ENCODE measurements around the gene DCDC2C.

Gene DCDC2C

GRCh38 chr2:3725002-3725401 is 21.6 kb downstream of the DCDC2C start:
- DNase-seq (ENCODE audit: low read depth), result no peak
- TF ChIP-seq MYC (IDR thresholded peaks at IDR 0.05; ENCODE audit: low read depth, low read length) (no peak), POLR2A (IDR thresholded peaks at IDR 0.05; ENCODE audit: extremely low read depth, insufficient read length) (no peak)
- TF ChIP-seq, protein P1, sequence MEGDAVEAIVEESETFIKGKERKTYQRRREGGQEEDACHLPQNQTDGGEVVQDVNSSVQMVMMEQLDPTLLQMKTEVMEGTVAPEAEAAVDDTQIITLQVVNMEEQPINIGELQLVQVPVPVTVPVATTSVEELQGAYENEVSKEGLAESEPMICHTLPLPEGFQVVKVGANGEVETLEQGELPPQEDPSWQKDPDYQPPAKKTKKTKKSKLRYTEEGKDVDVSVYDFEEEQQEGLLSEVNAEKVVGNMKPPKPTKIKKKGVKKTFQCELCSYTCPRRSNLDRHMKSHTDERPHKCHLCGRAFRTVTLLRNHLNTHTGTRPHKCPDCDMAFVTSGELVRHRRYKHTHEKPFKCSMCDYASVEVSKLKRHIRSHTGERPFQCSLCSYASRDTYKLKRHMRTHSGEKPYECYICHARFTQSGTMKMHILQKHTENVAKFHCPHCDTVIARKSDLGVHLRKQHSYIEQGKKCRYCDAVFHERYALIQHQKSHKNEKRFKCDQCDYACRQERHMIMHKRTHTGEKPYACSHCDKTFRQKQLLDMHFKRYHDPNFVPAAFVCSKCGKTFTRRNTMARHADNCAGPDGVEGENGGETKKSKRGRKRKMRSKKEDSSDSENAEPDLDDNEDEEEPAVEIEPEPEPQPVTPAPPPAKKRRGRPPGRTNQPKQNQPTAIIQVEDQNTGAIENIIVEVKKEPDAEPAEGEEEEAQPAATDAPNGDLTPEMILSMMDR (IDR thresholded peaks at IDR 0.05; ENCODE audit: low read depth, low read length), result no peak
- TF ChIP-seq, protein P2, sequence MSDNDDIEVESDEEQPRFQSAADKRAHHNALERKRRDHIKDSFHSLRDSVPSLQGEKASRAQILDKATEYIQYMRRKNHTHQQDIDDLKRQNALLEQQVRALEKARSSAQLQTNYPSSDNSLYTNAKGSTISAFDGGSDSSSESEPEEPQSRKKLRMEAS (IDR thresholded peaks at IDR 0.05; ENCODE audit: low read depth, low read length), result no peak
- no peak overlapping the region for H3K4me3 ChIP-seq (ENCODE audit: low read depth, low read length)

DNA sequence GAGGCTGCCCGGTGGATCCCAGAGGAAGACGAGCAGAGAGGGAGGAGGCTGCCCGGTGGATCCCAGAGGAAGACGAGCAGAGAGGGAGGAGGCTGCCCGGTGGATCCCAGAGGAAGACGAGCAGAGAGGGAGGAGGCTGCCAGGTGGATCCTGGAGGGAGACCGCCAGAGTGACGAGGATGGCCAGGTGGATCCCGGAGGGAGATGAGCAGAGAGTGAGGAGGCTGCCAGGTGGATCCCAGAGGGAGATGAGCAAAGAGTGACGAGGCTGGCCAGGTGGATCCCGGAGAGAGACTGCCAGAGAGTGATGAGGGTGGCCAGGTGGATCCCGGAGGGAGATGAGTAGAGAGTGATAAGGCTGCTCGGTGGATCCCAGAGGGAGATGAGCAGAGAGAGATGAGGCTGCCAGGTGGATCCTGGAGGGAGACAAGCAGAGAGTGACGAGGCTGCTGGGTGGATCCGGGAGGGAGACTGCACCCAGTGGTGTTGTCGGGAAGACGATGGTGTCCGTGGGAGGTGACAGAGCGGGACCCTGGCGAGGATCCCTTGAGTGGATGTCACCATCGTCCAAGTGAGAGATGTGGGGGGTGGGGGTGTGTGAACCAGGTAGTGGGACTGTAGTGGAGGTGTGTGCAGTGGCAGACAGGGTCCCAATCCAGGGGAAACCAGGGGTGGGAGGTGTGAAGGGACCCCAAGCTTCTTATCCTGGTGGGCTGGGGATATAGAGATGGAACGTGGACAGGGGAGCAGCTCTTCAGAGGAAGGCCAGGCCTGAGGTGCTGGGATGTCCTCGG is 22.3 kb downstream of the DCDC2C start:
- DNase-seq (ENCODE audit: low read depth), result no peak
- no peak overlapping the region for H3K4me3 ChIP-seq (ENCODE audit: low read depth, low read length)
- TF ChIP-seq MYC (IDR thresholded peaks at IDR 0.05; ENCODE audit: low read depth, low read length) (no peak), POLR2A (IDR thresholded peaks at IDR 0.05; ENCODE audit: extremely low read depth, insufficient read length) (no peak)
- TF ChIP-seq, protein P1 (IDR thresholded peaks at IDR 0.05; ENCODE audit: low read depth, low read length), result no peak
- TF ChIP-seq, protein P2 (IDR thresholded peaks at IDR 0.05; ENCODE audit: low read depth, low read length), result no peak

DNA sequence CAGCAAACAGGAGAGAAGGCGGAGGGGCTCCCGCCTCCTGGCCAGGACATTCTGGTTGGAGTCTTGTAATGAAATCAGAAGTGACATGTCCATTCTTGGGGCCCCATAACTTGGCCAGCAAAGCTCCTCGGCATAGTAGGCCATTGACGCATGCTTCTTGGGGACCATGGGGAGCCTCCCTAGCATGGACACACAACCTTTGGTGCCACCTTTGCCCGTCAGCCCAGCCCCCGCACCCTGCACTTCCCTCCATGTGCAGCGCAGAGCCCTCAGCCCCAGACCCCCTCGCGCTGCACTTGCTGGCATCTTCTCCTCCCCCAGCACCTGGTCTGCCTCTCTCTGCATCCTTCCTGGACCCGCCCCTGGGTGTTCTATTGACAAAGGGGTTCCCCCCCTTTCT is 23.1 kb downstream of the DCDC2C start:
- H3K4me3 ChIP-seq (ENCODE audit: low read depth, low read length), result no peak overlapping the region
- no peak for DNase-seq (ENCODE audit: low read depth)
- no peak for TF ChIP-seq POLR2A (IDR thresholded peaks at IDR 0.05; ENCODE audit: extremely low read depth, insufficient read length)
- TF ChIP-seq, protein P1 (IDR thresholded peaks at IDR 0.05; ENCODE audit: low read depth, low read length), result no peak
- TF ChIP-seq, protein P2 (IDR thresholded peaks at IDR 0.05; ENCODE audit: low read depth, low read length), result no peak
- no peak for TF ChIP-seq MYC (IDR thresholded peaks at IDR 0.05; ENCODE audit: low read depth, low read length)

DNA sequence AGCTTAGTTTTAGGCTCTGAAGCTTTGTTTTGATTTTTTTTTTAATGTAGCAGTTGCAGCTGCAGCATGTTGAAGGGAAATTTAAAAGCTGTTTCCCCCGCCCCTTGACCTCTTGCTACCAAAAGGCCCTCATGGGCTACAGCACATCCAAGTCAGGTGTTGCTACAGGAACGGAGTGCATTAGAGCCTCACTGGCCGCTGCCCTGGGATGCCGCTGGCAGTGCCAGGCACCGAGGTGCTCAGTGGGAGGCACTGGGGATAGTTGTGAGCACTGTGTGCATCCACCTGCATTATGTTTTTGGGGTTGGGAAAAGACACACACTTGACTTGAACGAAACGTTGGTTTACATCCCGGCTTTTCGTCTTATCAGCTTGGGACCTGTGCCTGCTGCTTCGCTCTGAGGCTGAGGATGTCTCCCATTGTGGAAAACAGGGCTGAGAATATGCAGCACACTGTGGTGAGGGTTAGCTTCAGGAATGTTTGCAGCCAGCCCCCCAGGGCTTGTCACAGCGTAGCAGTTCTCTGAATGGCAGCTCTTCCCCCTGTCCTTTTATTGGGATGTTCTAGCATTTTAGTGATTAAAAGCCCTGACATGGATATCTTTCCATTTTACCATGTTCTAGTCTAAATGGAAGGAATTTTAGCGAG is 24.1 kb downstream of the DCDC2C start:
- TF ChIP-seq POLR2A (IDR thresholded peaks at IDR 0.05; ENCODE audit: extremely low read depth, insufficient read length) (no peak), MYC (IDR thresholded peaks at IDR 0.05; ENCODE audit: low read depth, low read length) (no peak)
- TF ChIP-seq, protein P2 (IDR thresholded peaks at IDR 0.05; ENCODE audit: low read depth, low read length), result no peak
- TF ChIP-seq, protein P1 (IDR thresholded peaks at IDR 0.05; ENCODE audit: low read depth, low read length), result no peak
- no peak for DNase-seq (ENCODE audit: low read depth)
- H3K4me3 ChIP-seq (ENCODE audit: low read depth, low read length), result no peak overlapping the region

- peak; percentile 71 for DNase-seq (ENCODE audit: low read depth)
- TF ChIP-seq MYC (IDR thresholded peaks at IDR 0.05; ENCODE audit: low read depth, low read length) (no peak), POLR2A (IDR thresholded peaks at IDR 0.05; ENCODE audit: extremely low read depth, insufficient read length) (no peak)
- TF ChIP-seq, protein P2 (IDR thresholded peaks at IDR 0.05; ENCODE audit: low read depth, low read length), result no peak
- TF ChIP-seq, protein P1 (IDR thresholded peaks at IDR 0.05; ENCODE audit: low read depth, low read length), result peak; percentile 36
- no peak overlapping the region for H3K4me3 ChIP-seq (ENCODE audit: low read depth, low read length)
Measured at GRCh38 chr2:3728104-3729054, 25.0 kb downstream of the DCDC2C start.

Measured in NB4 (cell line).